GM23338 (cell line): ENCODE measurements around the gene ASB15.

Experiments used
- CTCF ChIP-seq, 2 experiments: fragments of 200-600 bp in 1 of 2; sonication (generic) in 1 of 2; conservative IDR thresholded peaks; 2 replicates each; pipeline versions ENCODE4 v1.5.1 to v1.6.1; 2016 to 2017; ENCODE audit warnings: antibody characterized with exemption in 2 of 2, low read depth in 2 of 2, mild to moderate bottlenecking in 2 of 2, moderate library complexity in 1 of 2
- REST ChIP-seq: IDR thresholded peaks from one replicate; pipeline ENCODE4 v1.6.1; 2018; ENCODE audit warnings: antibody characterized with exemption; ENCODE audit not compliant: unreplicated experiment

GRCh38 chr7:123641901-123642300 is 40.3 kb downstream of the ASB15 start:
- TF ChIP-seq CTCF (conservative IDR thresholded peaks at IDR 0.05; ENCODE audit: low read depth in 2 of 2) (no peak), REST (no peak)
